Measurements from ENCODE around the gene UBQLN1.

The UBQLN1 gene

GRCh38 chr9:83722726-83723495 is 15.2 kb upstream of the UBQLN1 start:
- no peaks in the 10 kb centered on the region for H3K9me2 ChIP-seq (replicated peaks; ENCODE audit: control insufficient read depth, low read length)
- no peak overlapping the region for H3K4me3 ChIP-seq (ENCODE audit: low read length)
- H3K9me3 ChIP-seq (ENCODE audit: control insufficient read depth, insufficient read depth, low read length): no peaks in the 10 kb centered on the region
- H3K27me3 ChIP-seq (ENCODE audit: control insufficient read depth, low read length): 0 out of 2 replicates have a peak, but pooled peaks cover 5% of the 10 kb centered on the region
- no peak overlapping the region for H3K27ac ChIP-seq (ENCODE audit: low read depth, low read length)
- no peaks in the 10 kb centered on the region for H3F3A ChIP-seq (ENCODE audit: control insufficient read depth, insufficient read depth)
- H3K36me3 ChIP-seq (ENCODE audit: control insufficient read depth, low read length): no peaks in the 10 kb centered on the region
- TF ChIP-seq EZH2phosphoT487 (IDR thresholded peaks at IDR 0.05; ENCODE audit: borderline replicate concordance, low read length): no peak
- no peak for TF ChIP-seq CTCF (IDR thresholded peaks at IDR 0.05; ENCODE audit: low read depth, low read length, poor library complexity, severe bottlenecking)
- H3K4me1 ChIP-seq (ENCODE audit: control insufficient read depth, low read length): no peaks in the 10 kb centered on the region
- H3K4me2 ChIP-seq (ENCODE audit: low read length): no peak overlapping the region
- H4K20me1 ChIP-seq (ENCODE audit: control insufficient read depth, insufficient read depth, low read depth, low read length): no peaks in the 10 kb centered on the region
- no peaks in the 10 kb centered on the region for H3K79me2 ChIP-seq (ENCODE audit: control insufficient read depth, low read length)

- TF ChIP-seq CTCF (IDR thresholded peaks at IDR 0.05; ENCODE audit: low read depth, low read length, poor library complexity, severe bottlenecking): no peak
- TF ChIP-seq EZH2phosphoT487 (IDR thresholded peaks at IDR 0.05; ENCODE audit: borderline replicate concordance, low read length): no peak
- no peaks in the 10 kb centered on the region for H4K20me1 ChIP-seq (ENCODE audit: control insufficient read depth, insufficient read depth, low read depth, low read length)
Measured at GRCh38 chr9:83721509-83721908, 13.8 kb upstream of the UBQLN1 start.

GRCh38 chr9:83715794-83716193 is 8.0 kb upstream of the UBQLN1 start:
- no peak overlapping the region for H3K4me3 ChIP-seq (ENCODE audit: low read length)
- H3K36me3 ChIP-seq (ENCODE audit: control insufficient read depth, low read length): no peaks in the 10 kb centered on the region
- peaks cover 14% of the 10 kb centered on the region for H3K4me1 ChIP-seq (ENCODE audit: control insufficient read depth, low read length)
- no peaks in the 10 kb centered on the region for H4K20me1 ChIP-seq (ENCODE audit: control insufficient read depth, insufficient read depth, low read depth, low read length)
- H3K9me3 ChIP-seq (ENCODE audit: control insufficient read depth, insufficient read depth, low read length): no peaks in the 10 kb centered on the region
- H3K4me2 ChIP-seq (ENCODE audit: low read length): no peak overlapping the region
- no peak for TF ChIP-seq CTCF (IDR thresholded peaks at IDR 0.05; ENCODE audit: low read depth, low read length, poor library complexity, severe bottlenecking)
- no peak for TF ChIP-seq EZH2phosphoT487 (IDR thresholded peaks at IDR 0.05; ENCODE audit: borderline replicate concordance, low read length)
- H3K9me2 ChIP-seq (replicated peaks; ENCODE audit: control insufficient read depth, low read length): no peaks in the 10 kb centered on the region
- H3K27ac ChIP-seq (ENCODE audit: low read depth, low read length): no peak overlapping the region
- H3F3A ChIP-seq (ENCODE audit: control insufficient read depth, insufficient read depth): no peaks in the 10 kb centered on the region
- H3K27me3 ChIP-seq (ENCODE audit: control insufficient read depth, low read length): no peaks in the 10 kb centered on the region
- H3K79me2 ChIP-seq (ENCODE audit: control insufficient read depth, low read length): no peaks in the 10 kb centered on the region

More at GRCh38 chr9:83721509-83721908, 13.8 kb upstream of the UBQLN1 start:
- no peak overlapping the region for H3K27ac ChIP-seq (ENCODE audit: low read depth, low read length)
- no peaks in the 10 kb centered on the region for H3K9me3 ChIP-seq (ENCODE audit: control insufficient read depth, insufficient read depth, low read length)
- 0 out of 2 replicates have a peak, but pooled peaks cover 5% of the 10 kb centered on the region for H3K27me3 ChIP-seq (ENCODE audit: control insufficient read depth, low read length)
- no peaks in the 10 kb centered on the region for H3K4me1 ChIP-seq (ENCODE audit: control insufficient read depth, low read length)
- no peak overlapping the region for H3K4me3 ChIP-seq (ENCODE audit: low read length)
- H3K4me2 ChIP-seq (ENCODE audit: low read length): no peak overlapping the region
- no peaks in the 10 kb centered on the region for H3K79me2 ChIP-seq (ENCODE audit: control insufficient read depth, low read length)
- no peaks in the 10 kb centered on the region for H3F3A ChIP-seq (ENCODE audit: control insufficient read depth, insufficient read depth)
- H3K36me3 ChIP-seq (ENCODE audit: control insufficient read depth, low read length): no peaks in the 10 kb centered on the region
- H3K9me2 ChIP-seq (replicated peaks; ENCODE audit: control insufficient read depth, low read length): no peaks in the 10 kb centered on the region
